Chondrocyte (in vitro differentiated cells): Measurements from ENCODE around the gene PRL. TPM values are rescaled to one million over a fixed set of nuclear protein-coding genes. Genes with fewer than 3 reads are reported as not detected.

Source experiments
- DNase-seq: peaks from one replicate; pipeline ENCODE4 v3.0.0; 2021; ENCODE audit warnings: mixed read lengths, low spot score
- H3K27ac Mint-ChIP-seq: one replicate; pipeline ENCODE4 v1.8.0; 2021; ENCODE audit warnings: mild to moderate bottlenecking, moderate library complexity, mixed read lengths; ENCODE audit not compliant: unreplicated experiment
- H3K27me3 Mint-ChIP-seq: 2 replicates; pipeline ENCODE4 v1.8.0; 2021; ENCODE audit warnings: low read depth, mixed read lengths
- H3K36me3 Mint-ChIP-seq: 2 replicates; pipeline ENCODE4 v1.8.0; 2021; ENCODE audit warnings: low read depth, mixed read lengths
- H3K4me1 Mint-ChIP-seq: 2 replicates; pipeline ENCODE4 v1.8.0; 2021; ENCODE audit warnings: low read depth, mild to moderate bottlenecking, mixed read lengths
- H3K4me3 Mint-ChIP-seq: one replicate; pipeline ENCODE4 v1.8.0; 2021; ENCODE audit warnings: mild to moderate bottlenecking, moderate library complexity, mixed read lengths; ENCODE audit not compliant: unreplicated experiment
- H3K9me3 Mint-ChIP-seq: 2 replicates; pipeline ENCODE4 v1.8.0; 2021; ENCODE audit warnings: low read depth, mixed read lengths
- total RNA-seq: library from RNA; stranded (reverse); gene quantifications from 3 replicates; pipeline ENCODE4 v1.2.1, GENCODE V29; 2021
- TF ChIP-seq, protein P1 (sequence below): fragments of 200-600 bp; sonication (generic); IDR thresholded peaks from 2 replicates; pipeline ENCODE4 v1.5.0; 2021; ENCODE audit warnings: antibody characterized with exemption, mild to moderate bottlenecking, moderate library complexity

Gene PRL
- total RNA-seq, 1 donor from 2014 or later = not detected

GRCh38 chr6:22238861-22239260 lies 58.0 kb downstream of the PRL start:
- H3K36me3 Mint-ChIP-seq = peaks cover 11% of the 10 kb centered on the region
- TF ChIP-seq, protein P1, sequence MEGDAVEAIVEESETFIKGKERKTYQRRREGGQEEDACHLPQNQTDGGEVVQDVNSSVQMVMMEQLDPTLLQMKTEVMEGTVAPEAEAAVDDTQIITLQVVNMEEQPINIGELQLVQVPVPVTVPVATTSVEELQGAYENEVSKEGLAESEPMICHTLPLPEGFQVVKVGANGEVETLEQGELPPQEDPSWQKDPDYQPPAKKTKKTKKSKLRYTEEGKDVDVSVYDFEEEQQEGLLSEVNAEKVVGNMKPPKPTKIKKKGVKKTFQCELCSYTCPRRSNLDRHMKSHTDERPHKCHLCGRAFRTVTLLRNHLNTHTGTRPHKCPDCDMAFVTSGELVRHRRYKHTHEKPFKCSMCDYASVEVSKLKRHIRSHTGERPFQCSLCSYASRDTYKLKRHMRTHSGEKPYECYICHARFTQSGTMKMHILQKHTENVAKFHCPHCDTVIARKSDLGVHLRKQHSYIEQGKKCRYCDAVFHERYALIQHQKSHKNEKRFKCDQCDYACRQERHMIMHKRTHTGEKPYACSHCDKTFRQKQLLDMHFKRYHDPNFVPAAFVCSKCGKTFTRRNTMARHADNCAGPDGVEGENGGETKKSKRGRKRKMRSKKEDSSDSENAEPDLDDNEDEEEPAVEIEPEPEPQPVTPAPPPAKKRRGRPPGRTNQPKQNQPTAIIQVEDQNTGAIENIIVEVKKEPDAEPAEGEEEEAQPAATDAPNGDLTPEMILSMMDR = no peak
- H3K27me3 Mint-ChIP-seq = no peaks in the 10 kb centered on the region
- peaks cover 30% of the 10 kb centered on the region for H3K9me3 Mint-ChIP-seq
- H3K4me3 Mint-ChIP-seq = no peak overlapping the region
- DNase-seq = no peak
- peaks cover 43% of the 10 kb centered on the region for H3K4me1 Mint-ChIP-seq
- no peak overlapping the region for H3K27ac Mint-ChIP-seq

DNA sequence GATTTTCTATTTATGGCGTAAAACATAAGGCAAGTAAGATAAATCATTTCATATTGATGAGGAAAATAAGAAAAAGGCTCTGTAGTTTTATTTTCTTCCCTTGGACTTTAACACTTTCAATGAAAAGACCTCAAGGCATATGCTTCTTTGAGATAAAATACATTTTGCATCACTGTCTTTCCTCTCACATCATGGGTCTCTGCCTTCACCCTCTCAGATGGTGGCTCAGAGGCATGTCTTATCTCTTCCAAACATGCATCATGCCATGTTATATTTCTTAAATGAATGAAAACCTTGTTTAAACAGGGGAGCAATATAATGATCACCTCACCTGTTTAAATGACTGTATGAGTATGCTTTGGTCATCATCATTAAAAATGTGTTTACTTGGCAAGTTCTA lies 59.3 kb downstream of the PRL start:
- no peak for DNase-seq
- peak overlapping the region; percentile 28 for H3K27ac Mint-ChIP-seq
- H3K27me3 Mint-ChIP-seq = no peaks in the 10 kb centered on the region
- no peak overlapping the region for H3K4me3 Mint-ChIP-seq
- H3K9me3 Mint-ChIP-seq = peaks cover 16% of the 10 kb centered on the region
- TF ChIP-seq, protein P1 = no peak
- H3K36me3 Mint-ChIP-seq = peaks cover 2% of the 10 kb centered on the region
- peaks cover 45% of the 10 kb centered on the region for H3K4me1 Mint-ChIP-seq
